CD14-positive monocyte (primary cell): ENCODE measurements around the gene UBR1. TPM values are rescaled to one million over a fixed set of nuclear protein-coding genes. Genes with fewer than 3 reads are reported as not detected.
A peak's percentile ranks its signal among the peaks of the same experiment; 100 is the strongest.

Source experiments
- DNase-seq, 3 donors: peaks; one replicate each; pipeline ENCODE4 v3.0.0-alpha.2; 2011 to 2022
- H2AFZ ChIP-seq: 2 replicates; pipeline ENCODE4 v1.6.0; 2012; ENCODE audit warnings: mild to moderate bottlenecking, low read depth, low read length, inconsistent platforms; ENCODE audit not compliant: insufficient read depth, poor library complexity, severe bottlenecking
- H3K27ac ChIP-seq, 2 donors: 1 replicate in 1 of 2; 2 replicates in 1 of 2; pipeline ENCODE4 v1.5.1; 2012 to 2013; ENCODE audit warnings: low read length in 2 of 2, control low read depth in 1 of 2, inconsistent platforms in 1 of 2, low read depth in 1 of 2, mild to moderate bottlenecking in 1 of 2
- H3K27me3 ChIP-seq, 2 donors: one replicate each; pipeline versions ENCODE4 v1.6.0 to v1.6.1; 2011 to 2013; ENCODE audit warnings: low read length in 2 of 2; ENCODE audit not compliant: control insufficient read depth in 2 of 2, insufficient read depth in 2 of 2
- H3K36me3 ChIP-seq, 2 donors: replicated peaks in 1 of 2; 1 replicate in 1 of 2; 2 replicates in 1 of 2; pipeline versions ENCODE4 v1.5.1 to v1.6.1; 2012 to 2013; ENCODE audit warnings: low read length in 2 of 2, control low read depth in 1 of 2, inconsistent platforms in 1 of 2, mild to moderate bottlenecking in 1 of 2; ENCODE audit not compliant: insufficient read depth in 2 of 2, control insufficient read depth in 1 of 2
- H3K4me1 ChIP-seq, 2 donors: 1 replicate in 1 of 2; 2 replicates in 1 of 2; pipeline versions ENCODE4 v1.5.1 to v1.6.1; 2012 to 2013; ENCODE audit warnings: low read length in 2 of 2, control low read depth in 1 of 2, inconsistent platforms in 1 of 2, mild to moderate bottlenecking in 1 of 2, moderate library complexity in 1 of 2; ENCODE audit not compliant: insufficient read depth in 2 of 2, control insufficient read depth in 1 of 2
- H3K4me2 ChIP-seq: replicated peaks from 2 replicates; pipeline ENCODE3; 2012; ENCODE audit warnings: low read length, moderate library complexity, mild to moderate bottlenecking; ENCODE audit not compliant: poor library complexity, severe bottlenecking; ENCODE audit errors: extremely low read depth
- H3K4me3 ChIP-seq, 3 experiments: fragments of 200-600 bp in 1 of 3; sonication (generic) in 1 of 3; replicated peaks in 1 of 3; 1 replicate in 2 of 3; 2 replicates in 1 of 3; pipeline ENCODE4 v1.5.1; 2011 to 2013; ENCODE audit warnings: low read length in 3 of 3, mild to moderate bottlenecking in 3 of 3, control low read depth in 2 of 3, low read depth in 2 of 3, inconsistent platforms in 1 of 3, moderate library complexity in 1 of 3
- H3K79me2 ChIP-seq: 2 replicates; pipeline ENCODE4 v1.6.0; 2012; ENCODE audit warnings: mild to moderate bottlenecking, control low read depth, inconsistent platforms, low read length, moderate library complexity; ENCODE audit not compliant: insufficient read depth
- H3K9ac ChIP-seq: 2 replicates; pipeline ENCODE4 v1.6.0; 2017; ENCODE audit warnings: low read length, mild to moderate bottlenecking; ENCODE audit not compliant: insufficient read depth, poor library complexity, severe bottlenecking
- H3K9me3 ChIP-seq, 2 donors: replicated peaks in 1 of 2; 1 replicate in 1 of 2; 2 replicates in 1 of 2; pipeline versions ENCODE4 v1.5.1 to v1.6.1; 2012 to 2013; ENCODE audit warnings: low read length in 2 of 2, control low read depth in 1 of 2; ENCODE audit not compliant: control insufficient read depth in 1 of 2, insufficient read depth in 1 of 2
- H4K20me1 ChIP-seq: 2 replicates; pipeline ENCODE4 v1.6.0; 2012; ENCODE audit warnings: mild to moderate bottlenecking, low read length, control low read depth, moderate library complexity; ENCODE audit not compliant: insufficient read depth
- H3K27ac Mint-ChIP-seq, 7 donors: one replicate each; pipeline ENCODE4 v1.8.0; 2020; ENCODE audit warnings: mild to moderate bottlenecking in 7 of 7, mixed read lengths in 7 of 7, moderate library complexity in 6 of 7, inconsistent platforms in 2 of 7
- H3K27me3 Mint-ChIP-seq, 3 donors: one replicate each; pipeline ENCODE4 v1.8.0; 2021 to 2022; ENCODE audit warnings: low read depth in 3 of 3, mild to moderate bottlenecking in 3 of 3, mixed read lengths in 3 of 3, moderate library complexity in 3 of 3, inconsistent platforms in 1 of 3
- H3K36me3 Mint-ChIP-seq, 2 donors: one replicate each; pipeline ENCODE4 v1.8.0; 2020; ENCODE audit warnings: mixed read lengths in 2 of 2, inconsistent platforms in 1 of 2, mild to moderate bottlenecking in 1 of 2
- H3K4me1 Mint-ChIP-seq: one replicate; pipeline ENCODE4 v1.8.0; 2020; ENCODE audit warnings: mild to moderate bottlenecking, mixed read lengths
- H3K4me3 Mint-ChIP-seq, 2 donors: one replicate each; pipeline ENCODE4 v1.8.0; 2020; ENCODE audit warnings: mild to moderate bottlenecking in 2 of 2, mixed read lengths in 2 of 2, moderate library complexity in 1 of 2
- H3K9me3 Mint-ChIP-seq, 7 donors: one replicate each; pipeline ENCODE4 v1.8.0; 2020 to 2022; ENCODE audit warnings: mixed read lengths in 7 of 7, mild to moderate bottlenecking in 6 of 7, moderate library complexity in 6 of 7, inconsistent platforms in 2 of 7
- CTCF ChIP-seq: fragments of 200-600 bp; IDR thresholded peaks from one replicate; pipeline ENCODE4 v1.8.0; 2022; ENCODE audit warnings: antibody characterized with exemption, mild to moderate bottlenecking
- WGBS: methylation state at CpG from one replicate; pipeline ENCODE4 v1.1.5; 2013; ENCODE audit warnings: missing lambda C conversion rate; ENCODE audit not compliant: insufficient coverage; 5-methylcytosine and 5-hydroxymethylcytosine counted together
- intact Hi-C, 2 donors: fragments of 100-400 bp; cut with micrococcal nuclease; formaldehyde crosslinking; loops; one replicate each; pipeline versions ENCODE4 v1.15.0 to v1.15.1; 2023
- polyA plus RNA-seq, 3 donors: library from polyadenylated mRNA; depleted of rRNA in 1 of 3; unstranded in 2 of 3; stranded (reverse) in 1 of 3; fragments of 300-500 nt in 2 of 3; fragments of >200 nt in 1 of 3; fragmentation: Illumina TruSeq in 2 of 3; gene quantifications; 1 replicate in 2 of 3; 2 replicates in 1 of 3; pipeline ENCODE4 v1.2.3, GENCODE V29; 2012 to 2021

The UBR1 gene
- polyA plus RNA-seq, 3 donors, result 5.1 to 7.9 (median 6.3) TPM

- Histone ChIP-seq H3K27ac (peak within 1 kb of the TSS; percentile 74 to 85), H3K9me3 (no peaks in the 10 kb centered on the region), H4K20me1 (no peaks in the 10 kb centered on the region), H3K9ac (peak within 1 kb of the TSS; percentile 80), H3K4me2 (peak within 1 kb of the TSS; percentile 99), H2AFZ (peak within 1 kb of the TSS; percentile 88), H3K4me1 (peaks cover 27 to 48% of the 10 kb centered on the region in 2 donors), H3K4me3 (peak within 1 kb of the TSS; percentile 69 to 88 (median 81)), H3K27me3 (no peaks in the 10 kb centered on the region), H3K79me2 (peaks cover 45% of the 10 kb centered on the region), H3K36me3 (no peaks in the 10 kb centered on the region)
- intact Hi-C loops, result loop anchor here (5.0 to 10.0 kb wide), 4 partner anchors 183 to 428 kb away; partner anchors contain the start of genes CDAN1 (in 2 of the 2), ZNF106 (in 2 of the 2) and SNAP23 (in 1 of the 2)
- Mint-ChIP-seq H3K36me3 (no peaks in the 10 kb centered on the region), H3K4me3 (peak within 1 kb of the TSS; percentile 96 to 98), H3K27me3 (peaks cover 2 to 7% (median 3%) of the 10 kb centered on the region in 3 donors), H3K27ac (peak within 1 kb of the TSS; percentile 81 to 96 (median 92)), H3K9me3 (no peaks in the 10 kb centered on the region), H3K4me1 (peaks cover 40% of the 10 kb centered on the region)
- DNase-seq, result peak; percentile 96 to 98 (median 97)
- WGBS, result under 1% methylated on average over 67 of the region's 72 CpGs
- no peak for TF ChIP-seq CTCF
These were observed 185.1 kb downstream of the UBR1 start, which contains the start of gene TTBK2 for GRCh38 chr15:42920519-42921341. Gene TTBK2 (minus strand): TSS chr15:42920778. CDS start chr15:42878617, 42,161 bp downstream.

GRCh38 chr15:42919799-42920518 is 185.9 kb downstream of the UBR1 start:
- Histone ChIP-seq H3K27me3 (no peaks in the 10 kb centered on the region), H2AFZ (peak overlapping the region; percentile 88), H3K36me3 (no peaks in the 10 kb centered on the region), H3K27ac (peak overlapping the region; percentile 74 to 85), H3K4me1 (peaks cover 35 to 56% of the 10 kb centered on the region in 2 donors), H3K4me3 (peak overlapping the region; percentile 69 to 88 (median 81)), H4K20me1 (no peaks in the 10 kb centered on the region), H3K79me2 (peaks cover 53% of the 10 kb centered on the region), H3K9ac (peak overlapping the region; percentile 80), H3K9me3 (no peaks in the 10 kb centered on the region), H3K4me2 (peak overlapping the region; percentile 99)
- no peak for TF ChIP-seq CTCF
- peak overlapping the region; percentile 93 to 95 for H3K4me3 Mint-ChIP-seq
- intact Hi-C loops, result loop anchor here (5.0 to 10.0 kb wide), 4 partner anchors 183 to 428 kb away; partner anchors contain the start of genes CDAN1 (in 2 of the 2), ZNF106 (in 2 of the 2) and SNAP23 (in 1 of the 2)
- under 1% methylated on average over 21 of the region's 40 CpGs for WGBS
- no peaks in the 10 kb centered on the region for H3K36me3 Mint-ChIP-seq
- peaks cover 48% of the 10 kb centered on the region for H3K4me1 Mint-ChIP-seq
- peak; percentile 20 to 51 (median 32) for DNase-seq
- no peaks in the 10 kb centered on the region for H3K9me3 Mint-ChIP-seq
- H3K27me3 Mint-ChIP-seq, result peaks cover 2 to 7% (median 3%) of the 10 kb centered on the region in 3 donors
- H3K27ac Mint-ChIP-seq, result peak overlapping the region; percentile 81 to 93 (median 92)
